ENCODE measurements around the gene RIOK3. TPM values are rescaled to one million over a fixed set of nuclear protein-coding genes. Genes with fewer than 3 reads are reported as not detected.

Gene RIOK3, protein sequence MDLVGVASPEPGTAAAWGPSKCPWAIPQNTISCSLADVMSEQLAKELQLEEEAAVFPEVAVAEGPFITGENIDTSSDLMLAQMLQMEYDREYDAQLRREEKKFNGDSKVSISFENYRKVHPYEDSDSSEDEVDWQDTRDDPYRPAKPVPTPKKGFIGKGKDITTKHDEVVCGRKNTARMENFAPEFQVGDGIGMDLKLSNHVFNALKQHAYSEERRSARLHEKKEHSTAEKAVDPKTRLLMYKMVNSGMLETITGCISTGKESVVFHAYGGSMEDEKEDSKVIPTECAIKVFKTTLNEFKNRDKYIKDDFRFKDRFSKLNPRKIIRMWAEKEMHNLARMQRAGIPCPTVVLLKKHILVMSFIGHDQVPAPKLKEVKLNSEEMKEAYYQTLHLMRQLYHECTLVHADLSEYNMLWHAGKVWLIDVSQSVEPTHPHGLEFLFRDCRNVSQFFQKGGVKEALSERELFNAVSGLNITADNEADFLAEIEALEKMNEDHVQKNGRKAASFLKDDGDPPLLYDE
- total RNA-seq, result 100 to 1,000 TPM in 1 of 4 donors, 10 to 100 TPM in 3; 78.7 to 111 (median 90.3) TPM

DNA sequence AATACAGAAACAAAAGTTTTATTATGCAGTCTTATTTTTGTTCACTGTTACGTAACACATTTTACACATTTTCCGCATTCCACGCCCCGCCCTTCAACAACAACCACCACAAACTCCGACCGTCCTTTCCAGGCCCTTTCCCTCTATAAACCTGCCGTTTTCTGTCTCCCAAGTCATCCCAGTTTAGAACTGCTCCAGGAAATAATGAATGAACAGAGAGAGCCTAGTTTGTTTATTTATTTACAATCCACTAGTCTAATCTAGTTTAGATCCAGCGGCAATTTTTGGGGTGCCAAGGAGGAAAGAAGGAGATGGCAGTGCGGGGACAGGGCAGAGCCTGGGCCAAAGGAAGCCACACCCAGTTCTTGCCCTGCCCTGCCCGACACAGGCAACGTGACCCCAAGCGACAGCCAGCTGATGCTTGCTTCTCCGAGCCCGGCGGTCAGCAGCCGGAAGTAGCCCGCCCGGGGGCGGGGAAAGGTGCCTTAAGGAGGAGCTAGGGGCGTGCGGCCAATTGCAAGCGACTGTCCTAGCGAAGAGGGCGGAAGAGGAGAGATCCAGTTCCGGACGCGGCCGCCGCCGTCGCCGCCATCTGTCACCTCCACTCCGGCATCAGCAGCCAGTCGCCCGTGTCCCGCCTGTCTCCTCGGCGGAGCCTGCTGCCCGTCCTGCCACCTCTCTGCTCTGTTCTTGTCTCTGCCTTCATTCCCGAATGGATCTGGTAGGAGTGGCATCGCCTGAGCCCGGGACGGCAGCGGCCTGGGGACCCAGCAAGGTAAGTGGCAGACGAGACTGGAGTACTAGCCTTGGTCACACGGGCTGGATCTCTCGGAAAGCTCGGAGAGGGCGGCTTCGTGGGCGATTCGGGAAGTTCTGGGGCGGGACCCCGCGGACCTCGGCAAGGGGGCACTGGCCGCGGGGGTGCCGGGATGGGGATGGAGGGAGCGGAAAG is at the start of gene RIOK3:
Gene RIOK3, plus strand, starts transcription at position 560 of the 952 bp plus-strand sequence. Its CDS starts 153 bp downstream, at position 713.
- TF ChIP-seq, protein P1, sequence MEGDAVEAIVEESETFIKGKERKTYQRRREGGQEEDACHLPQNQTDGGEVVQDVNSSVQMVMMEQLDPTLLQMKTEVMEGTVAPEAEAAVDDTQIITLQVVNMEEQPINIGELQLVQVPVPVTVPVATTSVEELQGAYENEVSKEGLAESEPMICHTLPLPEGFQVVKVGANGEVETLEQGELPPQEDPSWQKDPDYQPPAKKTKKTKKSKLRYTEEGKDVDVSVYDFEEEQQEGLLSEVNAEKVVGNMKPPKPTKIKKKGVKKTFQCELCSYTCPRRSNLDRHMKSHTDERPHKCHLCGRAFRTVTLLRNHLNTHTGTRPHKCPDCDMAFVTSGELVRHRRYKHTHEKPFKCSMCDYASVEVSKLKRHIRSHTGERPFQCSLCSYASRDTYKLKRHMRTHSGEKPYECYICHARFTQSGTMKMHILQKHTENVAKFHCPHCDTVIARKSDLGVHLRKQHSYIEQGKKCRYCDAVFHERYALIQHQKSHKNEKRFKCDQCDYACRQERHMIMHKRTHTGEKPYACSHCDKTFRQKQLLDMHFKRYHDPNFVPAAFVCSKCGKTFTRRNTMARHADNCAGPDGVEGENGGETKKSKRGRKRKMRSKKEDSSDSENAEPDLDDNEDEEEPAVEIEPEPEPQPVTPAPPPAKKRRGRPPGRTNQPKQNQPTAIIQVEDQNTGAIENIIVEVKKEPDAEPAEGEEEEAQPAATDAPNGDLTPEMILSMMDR (IDR thresholded peaks at IDR 0.05; ENCODE audit: low read depth), result no peak

DNA sequence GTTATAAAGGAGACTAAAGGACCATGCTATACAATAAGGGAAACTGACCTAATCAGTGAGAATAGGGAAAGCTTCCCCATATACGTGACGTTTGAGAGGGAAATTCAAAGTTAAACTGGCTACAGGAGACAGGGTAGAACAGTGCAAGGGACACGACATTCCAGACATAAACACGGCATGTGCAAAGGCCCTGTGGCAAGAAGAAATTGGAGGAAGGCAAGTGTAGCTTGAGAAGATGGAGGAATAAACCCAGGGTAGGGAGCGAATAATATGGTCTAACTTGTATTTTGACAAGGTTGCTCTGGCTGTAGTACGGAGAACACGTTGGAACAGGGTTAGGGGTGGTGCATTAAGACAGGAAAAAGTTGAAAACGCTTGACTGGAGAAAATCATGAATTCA is 49.8 kb upstream of the RIOK3 start:
- TF ChIP-seq, protein P1 (IDR thresholded peaks at IDR 0.05; ENCODE audit: low read depth), result no peak

DNA sequence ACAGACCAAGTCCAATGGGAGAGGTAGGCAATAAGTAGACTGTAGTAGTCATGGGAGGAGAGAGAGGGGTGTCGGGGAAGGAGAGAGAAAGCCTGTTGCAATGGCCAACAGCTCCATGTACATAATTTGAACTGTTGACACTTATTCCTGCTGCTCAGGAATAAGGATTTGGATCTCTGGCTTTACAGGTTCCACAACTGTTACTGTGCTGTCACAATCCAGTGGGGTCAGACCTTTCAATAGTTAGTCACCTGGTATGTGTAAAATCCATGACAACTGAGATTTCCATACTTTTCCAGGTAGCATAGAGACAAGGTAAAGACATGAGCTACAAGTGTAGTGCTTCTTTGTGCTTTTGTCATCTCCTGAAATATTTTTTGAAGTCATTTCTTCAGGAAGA is 47.5 kb upstream of the RIOK3 start:
- TF ChIP-seq, protein P1 (IDR thresholded peaks at IDR 0.05; ENCODE audit: low read depth), result no peak

DNA sequence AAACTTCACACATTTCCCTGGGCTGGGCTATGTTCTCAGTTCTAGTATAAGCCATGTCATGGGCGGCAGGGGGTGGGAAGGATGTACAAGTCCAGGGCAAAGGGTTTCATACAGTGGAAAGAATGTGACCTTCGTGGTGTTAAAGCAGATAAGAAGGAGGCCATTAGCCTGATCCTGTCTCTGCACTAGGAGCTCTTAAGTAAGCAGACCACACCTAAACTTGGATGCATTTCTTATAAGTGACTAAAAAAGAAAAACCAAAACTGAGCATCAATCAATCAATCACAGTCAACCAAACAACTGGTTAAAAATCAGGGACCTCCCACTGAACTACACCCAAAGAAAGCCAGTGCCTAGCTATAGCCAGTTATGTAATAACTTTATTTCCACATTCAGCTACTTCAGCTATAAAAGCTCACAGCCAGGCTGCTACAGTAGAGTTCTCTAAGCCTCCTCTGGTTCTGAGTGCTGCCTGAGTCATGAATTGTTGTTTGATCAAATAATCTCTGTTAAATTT is 46.8 kb upstream of the RIOK3 start:
- TF ChIP-seq, protein P1 (IDR thresholded peaks at IDR 0.05; ENCODE audit: low read depth), result no peak

DNA sequence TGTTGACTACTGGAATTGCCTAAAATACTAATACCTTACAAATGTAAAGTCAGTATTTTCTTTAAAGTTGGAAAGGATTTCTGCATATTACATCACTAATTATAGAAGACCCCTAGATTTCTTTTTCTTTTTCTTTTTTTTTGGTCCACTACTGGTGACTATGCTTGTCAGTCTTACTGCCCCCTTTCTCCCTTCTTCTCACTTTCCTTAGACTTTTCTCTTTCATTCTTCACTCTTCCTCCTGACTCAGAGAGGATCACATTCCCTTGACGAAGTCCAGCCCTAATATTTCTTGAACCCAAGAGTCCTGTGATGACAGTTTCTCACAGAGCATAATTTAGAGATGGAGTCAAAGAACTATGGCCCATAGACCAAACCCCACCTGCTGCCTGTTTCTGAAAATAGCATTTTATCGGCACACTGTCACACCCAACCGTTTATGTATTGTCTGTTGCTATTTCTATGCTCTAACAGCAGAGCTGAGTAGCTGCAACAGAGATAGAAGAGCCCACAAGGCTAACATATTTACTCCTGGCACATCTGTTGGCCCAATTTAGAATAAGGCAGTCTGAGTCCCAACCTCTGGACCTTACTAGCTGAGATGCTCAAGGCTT is 40.6 kb upstream of the RIOK3 start:
- TF ChIP-seq, protein P1 (IDR thresholded peaks at IDR 0.05; ENCODE audit: low read depth), result no peak

DNA sequence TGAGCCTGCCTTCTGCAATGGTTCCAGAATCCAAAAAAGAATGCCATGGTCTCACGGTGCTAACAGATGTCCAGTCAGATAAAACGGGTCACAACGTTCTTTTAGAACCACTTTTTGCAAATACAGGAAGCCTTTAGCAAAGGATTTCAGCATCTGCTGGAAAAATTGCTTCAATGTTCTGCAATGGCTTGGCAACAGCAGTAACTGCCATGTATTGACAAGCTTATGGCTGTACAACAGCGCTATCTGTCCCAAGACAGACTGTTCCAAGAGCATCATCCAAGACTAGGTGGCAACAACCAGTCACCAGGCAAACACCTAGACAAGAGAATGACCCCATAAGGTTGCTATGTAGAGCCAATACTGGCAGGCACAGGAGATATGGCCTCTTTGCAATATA is 37.6 kb upstream of the RIOK3 start:
- TF ChIP-seq, protein P1 (IDR thresholded peaks at IDR 0.05; ENCODE audit: low read depth), result no peak

All from subcutaneous adipose tissue (tissue), 4 donors.